ENCODE measurements around the gene ULK3. TPM values are rescaled to one million over a fixed set of nuclear protein-coding genes. Genes with fewer than 3 reads are reported as not detected.

The ULK3 gene
- total RNA-seq, 1 experiment from 2014 or later: 20.9 TPM

DNA sequence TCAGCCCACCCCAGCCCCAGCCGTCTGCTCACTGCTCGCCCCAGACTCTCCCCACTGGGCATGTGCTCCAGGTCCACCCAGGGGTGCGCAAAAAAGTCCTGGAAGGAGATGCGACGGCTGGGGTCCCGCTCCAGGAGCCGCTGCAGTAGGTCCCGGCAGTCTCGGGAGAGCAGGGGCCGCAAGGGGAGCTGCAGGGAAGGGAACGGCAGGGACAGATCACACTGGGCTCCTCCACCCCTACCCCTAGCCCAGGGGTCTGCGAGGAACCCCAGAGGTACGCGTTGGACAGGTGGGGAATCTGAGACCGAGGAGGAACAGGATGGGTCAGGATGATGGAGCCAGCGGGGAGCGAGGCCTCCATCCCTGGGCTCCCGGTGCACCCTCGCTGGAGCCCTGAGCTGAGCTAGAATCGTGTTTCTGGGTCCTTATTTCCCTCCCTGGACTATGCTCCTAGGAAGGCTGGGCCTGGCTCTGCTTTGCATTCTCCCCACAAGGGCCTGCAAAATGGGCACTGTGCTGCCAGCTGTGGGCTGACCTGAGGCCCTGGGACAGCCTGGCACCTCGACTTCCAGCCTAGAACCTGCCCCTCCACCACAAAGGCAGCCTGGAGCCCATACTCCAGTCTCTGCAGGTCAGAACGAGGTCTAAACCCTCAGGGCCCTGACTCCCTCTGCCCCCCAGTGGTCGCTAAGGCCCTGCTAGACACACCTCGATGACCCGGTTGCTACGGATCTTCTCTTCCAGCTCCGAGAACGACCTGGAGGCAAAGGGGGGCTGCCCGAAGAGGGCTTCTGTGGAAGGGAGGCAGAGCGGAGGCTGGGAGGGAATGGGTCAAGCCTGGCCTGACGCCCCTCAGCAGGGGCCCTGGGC is 3.2 kb downstream of the ULK3 start:
- Histone ChIP-seq H3K27me3 (ENCODE audit: control insufficient read depth, insufficient read depth, low read length) (no peaks in the 10 kb centered on the region), H3K36me3 (replicated peaks; ENCODE audit: control insufficient read depth, insufficient read depth, low read length) (peaks cover 6% of the 10 kb centered on the region), H3K4me3 (ENCODE audit: insufficient read depth, low read depth, low read length) (no peak overlapping the region)
- peak; percentile 84 for DNase-seq

DNA sequence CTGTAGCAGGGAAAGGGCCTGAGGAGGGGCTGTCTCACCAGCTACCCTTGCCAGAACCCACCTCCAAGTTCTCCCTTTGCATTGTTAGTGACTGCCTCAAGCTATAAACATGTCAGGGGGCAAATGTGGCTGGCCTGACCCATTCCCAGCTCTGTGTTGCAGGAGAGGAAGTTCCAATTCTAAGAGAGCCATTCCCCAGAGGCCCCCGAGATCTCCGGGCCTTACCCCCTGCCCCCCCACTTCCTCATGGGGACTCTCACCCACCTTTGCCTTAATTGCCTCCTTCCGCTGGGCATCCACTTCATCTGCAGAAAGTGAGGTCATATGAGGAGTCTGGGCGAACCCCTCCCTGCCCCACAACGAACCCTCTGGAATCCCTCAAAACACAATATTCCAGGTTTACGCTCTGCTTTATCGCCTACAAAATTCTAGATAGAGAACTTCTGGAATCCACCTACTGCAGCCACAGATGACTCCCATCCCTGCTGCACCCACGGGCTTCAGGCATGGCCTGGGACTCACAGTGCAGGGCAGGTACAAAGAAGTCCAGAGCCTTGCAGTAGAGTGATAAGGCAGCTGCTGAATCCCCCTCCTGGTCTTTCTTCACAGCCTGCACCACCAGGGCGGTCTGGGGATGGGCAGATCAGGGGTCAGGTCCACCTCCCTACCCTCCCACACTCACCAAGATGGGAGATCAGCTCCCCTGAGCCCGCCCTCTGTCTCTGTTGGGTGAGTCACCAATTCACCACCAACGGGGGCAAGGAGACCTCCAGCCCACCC is 4.0 kb downstream of the ULK3 start:
- Histone ChIP-seq H3K36me3 (replicated peaks; ENCODE audit: control insufficient read depth, insufficient read depth, low read length) (peaks cover 6% of the 10 kb centered on the region), H3K27me3 (ENCODE audit: control insufficient read depth, insufficient read depth, low read length) (no peaks in the 10 kb centered on the region), H3K4me3 (ENCODE audit: insufficient read depth, low read depth, low read length) (no peak overlapping the region)
- peak; percentile 39 for DNase-seq

DNA sequence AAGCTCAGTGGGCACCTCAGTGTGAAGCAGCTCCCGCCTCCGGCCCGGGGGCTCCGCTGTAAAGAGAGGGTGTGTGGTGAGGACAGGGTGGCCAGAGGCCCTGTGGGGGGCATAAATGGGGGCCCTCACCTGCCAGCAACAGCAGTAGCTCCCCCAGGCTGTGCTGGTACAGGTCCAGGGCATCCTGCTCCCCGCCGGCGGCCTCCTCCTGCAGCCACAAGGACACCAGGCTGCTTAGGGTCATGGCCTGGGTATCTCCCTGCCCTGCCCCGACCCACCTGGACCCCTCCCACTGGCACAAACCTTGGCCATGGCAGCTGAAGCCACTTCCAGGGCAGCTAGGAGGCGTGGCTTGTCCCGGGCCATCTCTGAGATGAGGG is 4.8 kb downstream of the ULK3 start:
- H3K36me3 ChIP-seq (replicated peaks; ENCODE audit: control insufficient read depth, insufficient read depth, low read length): peaks cover 6% of the 10 kb centered on the region
- peak; percentile 51 for DNase-seq

DNA sequence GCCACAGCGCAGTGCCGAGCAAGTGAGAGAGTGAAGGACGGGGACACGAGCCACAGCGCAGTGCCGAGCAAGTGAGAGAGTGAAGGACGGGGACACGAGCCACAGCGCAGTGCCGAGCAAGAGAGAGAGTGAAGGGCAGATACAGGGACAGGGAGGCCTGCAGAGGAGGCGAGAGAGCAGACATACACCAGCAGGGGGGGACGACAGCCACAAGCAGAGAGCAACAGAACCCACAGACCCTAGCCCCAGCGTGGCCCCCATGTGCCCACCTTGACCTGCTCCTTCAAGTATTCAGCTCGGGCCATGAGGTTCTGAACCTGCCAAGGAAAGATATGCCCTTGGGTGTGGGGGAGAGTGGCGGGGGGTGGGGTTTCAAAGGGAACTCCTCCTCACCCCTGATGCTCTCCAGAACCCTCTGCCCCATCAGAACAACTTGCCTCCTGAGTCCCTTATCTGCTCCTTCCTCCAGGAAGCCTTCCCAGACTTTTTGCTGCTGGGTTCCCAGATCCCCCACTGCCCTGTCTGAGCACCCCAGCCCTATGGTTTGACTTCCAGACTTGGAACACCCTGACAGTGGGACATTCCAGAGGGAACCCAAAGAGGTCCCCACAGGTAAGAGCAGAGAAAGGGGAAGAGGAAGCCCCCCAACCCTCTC is 5.3 kb downstream of the ULK3 start:
- no peak overlapping the region for H3K4me3 ChIP-seq (ENCODE audit: insufficient read depth, low read depth, low read length)
- peaks cover 6% of the 10 kb centered on the region for H3K36me3 ChIP-seq (replicated peaks; ENCODE audit: control insufficient read depth, insufficient read depth, low read length)
- no peaks in the 10 kb centered on the region for H3K27me3 ChIP-seq (ENCODE audit: control insufficient read depth, insufficient read depth, low read length)
- peak; percentile 73 for DNase-seq

More for the DNA sequence above, 4.8 kb downstream of the ULK3 start:
- Histone ChIP-seq H3K4me3 (ENCODE audit: insufficient read depth, low read depth, low read length) (no peak overlapping the region), H3K27me3 (ENCODE audit: control insufficient read depth, insufficient read depth, low read length) (no peaks in the 10 kb centered on the region)

DNA sequence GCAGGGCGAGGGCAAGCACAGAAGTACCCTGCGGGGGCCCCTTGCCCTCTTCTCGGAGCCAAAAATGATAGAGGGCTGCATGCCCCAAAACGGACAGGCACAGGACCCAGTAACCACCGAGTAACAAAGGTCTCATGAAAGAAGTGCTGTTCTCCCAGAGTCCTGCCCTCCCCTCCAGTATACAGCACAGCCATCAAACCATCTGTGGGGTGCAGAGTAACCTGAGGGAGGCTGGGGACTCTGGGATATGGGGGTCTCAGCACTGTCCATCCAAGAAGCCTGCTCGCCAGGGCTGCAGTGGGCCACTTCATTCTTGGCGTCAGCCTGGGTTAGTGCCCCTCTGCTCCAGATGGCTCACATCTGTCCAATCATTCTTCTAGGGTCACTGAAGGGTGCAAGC is 6.1 kb downstream of the ULK3 start:
- H3K27me3 ChIP-seq (ENCODE audit: control insufficient read depth, insufficient read depth, low read length): no peaks in the 10 kb centered on the region
- peak; percentile 26 for DNase-seq
- peaks cover 6% of the 10 kb centered on the region for H3K36me3 ChIP-seq (replicated peaks; ENCODE audit: control insufficient read depth, insufficient read depth, low read length)
- no peak overlapping the region for H3K4me3 ChIP-seq (ENCODE audit: insufficient read depth, low read depth, low read length)

DNA sequence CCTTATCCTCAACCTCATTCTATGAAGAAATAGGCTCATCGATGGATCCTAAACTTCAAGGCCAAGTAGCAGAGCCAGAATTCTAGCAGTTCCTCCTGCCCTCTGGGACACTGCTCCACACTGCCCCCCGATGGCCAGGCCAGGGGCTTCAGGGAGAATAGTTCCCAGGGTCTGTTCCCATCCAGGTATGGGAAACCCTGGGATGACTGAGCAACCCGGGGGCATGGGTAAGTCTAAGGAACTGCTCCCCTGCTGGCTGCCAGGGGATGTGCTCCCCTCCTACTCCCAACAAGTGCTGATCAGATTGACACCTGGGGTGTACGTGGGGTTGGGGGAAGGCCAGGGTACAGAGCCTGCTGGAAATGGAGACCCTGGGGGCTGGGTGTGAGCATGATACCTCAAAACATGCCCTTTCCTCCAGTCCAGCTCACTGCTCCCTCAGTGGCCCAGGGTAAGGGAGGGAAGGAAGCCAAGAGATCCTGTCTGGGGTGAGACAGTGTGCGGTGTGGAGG is 7.6 kb downstream of the ULK3 start:
- DNase-seq: peak; percentile 98
- no peaks in the 10 kb centered on the region for H3K27me3 ChIP-seq (ENCODE audit: control insufficient read depth, insufficient read depth, low read length)
- H3K36me3 ChIP-seq (replicated peaks; ENCODE audit: control insufficient read depth, insufficient read depth, low read length): no peaks in the 10 kb centered on the region; the same call in 1 of the 2 replicates
- H3K4me3 ChIP-seq (ENCODE audit: insufficient read depth, low read depth, low read length): no peak overlapping the region

DNA sequence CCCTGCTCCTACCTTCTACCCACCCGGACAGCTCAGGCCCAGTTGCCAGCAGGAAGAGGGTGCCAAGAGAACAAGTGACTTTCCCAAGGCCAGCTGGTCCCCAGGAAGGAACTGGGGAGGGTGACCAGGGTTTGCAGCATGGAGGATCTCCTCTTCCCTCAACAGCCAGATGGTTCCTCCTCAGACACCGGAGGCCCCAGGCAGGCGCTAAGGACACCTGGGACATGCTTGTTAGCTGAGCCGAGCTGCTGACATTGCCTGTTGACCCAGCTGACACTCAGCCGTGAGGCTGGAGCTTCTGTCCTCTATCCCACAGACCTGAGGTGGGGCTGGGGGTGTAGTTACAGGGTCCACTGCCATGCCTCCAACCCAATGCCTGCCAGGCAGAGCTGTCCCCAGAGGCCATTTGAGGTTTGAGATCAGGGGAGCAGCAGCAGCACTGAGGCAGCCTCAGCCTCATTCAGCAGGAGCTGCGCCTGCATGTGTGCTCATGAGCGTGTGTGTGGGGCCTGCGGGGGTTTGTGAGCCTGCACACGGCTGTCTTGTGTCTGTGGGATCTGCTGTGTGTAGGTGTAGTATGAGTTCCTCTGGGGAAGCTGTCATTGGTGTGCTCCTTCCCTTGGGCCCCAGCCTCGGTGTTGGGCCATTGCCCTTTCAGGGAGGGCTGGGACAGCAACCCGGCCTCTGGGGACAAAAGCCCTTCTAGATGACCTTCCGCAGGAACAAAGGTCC is 9.4 kb downstream of the ULK3 start:
- H3K4me3 ChIP-seq (ENCODE audit: insufficient read depth, low read depth, low read length): no peak overlapping the region
- DNase-seq: no peak
- no peaks in the 10 kb centered on the region; the same call in 1 of the 2 replicates for H3K36me3 ChIP-seq (replicated peaks; ENCODE audit: control insufficient read depth, insufficient read depth, low read length)
- no peaks in the 10 kb centered on the region; the same call in 1 of the 2 replicates for H3K27me3 ChIP-seq (ENCODE audit: control insufficient read depth, insufficient read depth, low read length)

DNA sequence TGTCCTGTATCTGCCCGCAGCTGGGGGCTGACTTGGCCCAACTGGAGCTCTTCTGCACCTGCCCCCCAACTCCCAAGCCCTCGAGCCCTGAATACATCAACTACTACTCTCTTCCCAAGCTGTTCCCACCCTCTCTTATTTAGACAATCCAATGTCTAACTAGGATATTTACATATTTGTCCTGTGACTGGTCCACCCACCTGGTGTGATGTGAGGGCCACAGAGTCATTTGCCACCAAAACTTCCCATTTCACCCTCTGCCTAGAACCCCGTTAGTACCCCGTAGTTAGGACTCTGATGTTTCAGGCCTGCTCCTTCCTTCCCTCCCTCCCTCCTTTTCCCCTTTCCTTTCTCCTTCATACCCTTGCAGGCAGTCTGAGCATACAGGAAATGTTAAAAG is 10.1 kb downstream of the ULK3 start:
- Histone ChIP-seq H3K4me3 (ENCODE audit: insufficient read depth, low read depth, low read length) (no peak overlapping the region), H3K27me3 (ENCODE audit: control insufficient read depth, insufficient read depth, low read length) (no peaks in the 10 kb centered on the region; the same call in 1 of the 2 replicates), H3K36me3 (replicated peaks; ENCODE audit: control insufficient read depth, insufficient read depth, low read length) (no peaks in the 10 kb centered on the region; the same call in 1 of the 2 replicates)
- DNase-seq: no peak

DNA sequence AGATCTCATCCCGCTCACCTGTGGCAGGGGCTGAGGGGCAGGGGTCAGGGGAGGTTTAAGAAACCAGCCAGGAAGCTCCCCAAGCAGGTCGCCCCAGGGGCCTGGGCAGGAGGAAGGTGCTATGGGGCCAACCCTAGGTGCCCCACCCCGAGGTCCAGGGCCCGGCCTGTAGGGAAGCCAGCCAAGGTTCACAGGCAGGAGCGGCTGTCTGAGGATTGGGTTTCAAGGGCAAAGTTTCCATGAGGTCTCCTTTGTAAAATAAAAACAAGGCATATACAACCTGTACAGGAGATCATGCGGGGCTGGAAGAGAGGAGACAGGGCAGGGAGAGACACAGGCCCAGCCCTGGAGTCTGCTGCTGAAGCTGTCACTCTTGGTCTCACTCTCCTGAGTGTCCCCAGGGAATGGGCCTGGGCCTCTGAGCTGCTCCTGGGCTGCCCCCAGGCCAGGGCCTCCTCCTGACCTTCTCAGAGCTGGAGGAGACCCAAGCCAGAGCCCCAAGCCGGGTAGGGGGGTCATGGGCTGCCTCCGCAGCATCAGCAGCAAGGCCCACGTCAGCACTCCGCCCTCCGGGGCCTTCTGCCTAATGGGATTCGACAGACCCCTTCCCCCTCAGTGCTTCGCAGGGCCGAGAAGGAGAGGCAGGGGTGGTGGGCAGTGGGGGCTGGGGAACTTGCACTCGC is 11.0 kb downstream of the ULK3 start:
- H3K36me3 ChIP-seq (replicated peaks; ENCODE audit: control insufficient read depth, insufficient read depth, low read length): no peaks in the 10 kb centered on the region; the same call in 1 of the 2 replicates
- peaks cover 8% of the 10 kb centered on the region for H3K27me3 ChIP-seq (ENCODE audit: control insufficient read depth, insufficient read depth, low read length)
- no peak overlapping the region for H3K4me3 ChIP-seq (ENCODE audit: insufficient read depth, low read depth, low read length)
- DNase-seq: no peak

DNA sequence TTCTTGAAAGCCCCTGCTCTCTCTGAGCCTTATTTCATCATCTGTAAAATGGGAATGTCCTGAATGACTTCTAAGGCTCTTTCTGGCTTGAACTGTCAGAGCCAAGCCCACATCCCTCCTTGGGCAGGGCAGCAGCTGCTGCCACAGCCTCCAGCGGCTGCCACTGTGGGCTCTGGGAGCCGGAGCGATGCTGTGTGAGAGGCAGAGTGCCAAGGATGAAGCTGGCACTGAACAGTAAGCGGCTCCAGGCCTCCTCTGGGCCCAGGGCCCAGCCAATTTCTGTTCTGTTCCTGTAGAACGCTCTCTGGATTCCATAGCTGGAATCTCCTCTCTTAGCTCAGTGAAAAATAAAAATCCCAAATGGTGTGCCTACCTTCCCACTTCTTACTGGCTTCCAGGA is 12.1 kb downstream of the ULK3 start:
- no peak overlapping the region for H3K4me3 ChIP-seq (ENCODE audit: insufficient read depth, low read depth, low read length)
- DNase-seq: no peak
- H3K36me3 ChIP-seq (replicated peaks; ENCODE audit: control insufficient read depth, insufficient read depth, low read length): no peaks in the 10 kb centered on the region
- H3K27me3 ChIP-seq (ENCODE audit: control insufficient read depth, insufficient read depth, low read length): peaks cover 17% of the 10 kb centered on the region

DNA sequence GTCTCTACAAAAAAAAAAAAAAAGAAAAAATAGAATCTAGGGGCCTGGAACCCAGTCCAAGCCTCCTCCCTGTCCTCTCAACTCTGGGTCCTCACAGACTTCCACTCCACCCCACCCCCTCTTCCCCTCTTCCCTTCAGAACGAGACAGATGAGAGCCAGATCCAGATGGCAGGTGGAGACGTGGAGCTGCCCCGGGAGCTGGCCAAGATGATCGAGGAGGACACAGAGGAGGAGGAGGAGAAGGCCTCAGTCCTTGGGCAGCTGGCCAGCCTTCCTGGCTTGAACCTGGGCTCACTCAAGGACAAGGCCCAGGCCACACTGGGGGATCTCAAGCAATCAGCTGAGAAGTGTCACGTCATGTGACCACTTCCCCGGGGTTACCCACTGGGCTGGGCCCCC is 13.0 kb downstream of the ULK3 start:
- H3K36me3 ChIP-seq (replicated peaks; ENCODE audit: control insufficient read depth, insufficient read depth, low read length): no peaks in the 10 kb centered on the region
- DNase-seq: no peak
- H3K4me3 ChIP-seq (ENCODE audit: insufficient read depth, low read depth, low read length): no peak overlapping the region
- peaks cover 25% of the 10 kb centered on the region for H3K27me3 ChIP-seq (ENCODE audit: control insufficient read depth, insufficient read depth, low read length)

DNA sequence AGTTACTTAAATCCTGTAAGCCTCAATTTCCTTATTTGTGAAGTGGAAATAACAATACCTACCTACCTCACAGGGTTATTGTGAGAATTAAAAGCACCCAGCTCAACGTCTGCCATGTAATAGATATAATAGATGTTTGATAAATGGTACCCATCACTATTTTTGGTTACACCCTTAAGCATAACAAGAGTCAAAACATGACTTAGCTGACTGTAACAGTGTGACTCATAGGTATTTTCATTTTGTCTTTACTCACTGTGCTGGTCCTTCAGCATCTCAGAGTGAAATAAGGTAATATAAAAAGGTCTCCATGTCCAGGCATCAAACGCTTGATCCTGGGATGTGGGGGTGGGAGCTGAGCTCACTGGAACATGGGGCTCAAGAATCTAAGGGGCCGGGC is 13.5 kb downstream of the ULK3 start:
- no peak overlapping the region for H3K4me3 ChIP-seq (ENCODE audit: insufficient read depth, low read depth, low read length)
- DNase-seq: no peak
- peaks cover 29% of the 10 kb centered on the region for H3K27me3 ChIP-seq (ENCODE audit: control insufficient read depth, insufficient read depth, low read length)
- H3K36me3 ChIP-seq (replicated peaks; ENCODE audit: control insufficient read depth, insufficient read depth, low read length): no peaks in the 10 kb centered on the region

DNA sequence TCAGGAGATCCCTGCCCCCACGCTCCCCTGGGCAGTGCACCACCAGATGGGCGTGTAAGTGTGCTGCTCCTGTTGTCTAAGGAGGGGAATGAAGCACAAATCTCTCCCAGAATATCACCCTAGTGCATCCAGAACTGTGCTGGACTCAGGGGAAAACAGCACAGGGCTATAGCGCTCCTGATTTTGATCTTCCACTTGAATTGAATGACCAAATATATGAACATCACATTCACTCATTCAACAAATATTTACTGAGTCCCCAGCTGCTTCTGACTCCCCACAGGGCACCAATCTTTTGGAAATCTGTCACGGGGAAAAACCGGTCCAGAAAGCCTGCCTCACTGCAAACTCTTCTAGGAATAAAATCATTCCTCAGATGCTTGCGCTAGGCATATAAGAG is 14.1 kb downstream of the ULK3 start:
- H3K36me3 ChIP-seq (replicated peaks; ENCODE audit: control insufficient read depth, insufficient read depth, low read length): no peaks in the 10 kb centered on the region
- H3K4me3 ChIP-seq (ENCODE audit: insufficient read depth, low read depth, low read length): no peak overlapping the region
- peaks cover 31% of the 10 kb centered on the region for H3K27me3 ChIP-seq (ENCODE audit: control insufficient read depth, insufficient read depth, low read length)
- DNase-seq: no peak

Data from H7 (cell line).